ENCODE data around the gene AMBP. TPM values are rescaled to one million over a fixed set of nuclear protein-coding genes. Genes with fewer than 3 reads are reported as not detected.

AMBP gene
- total and polyA plus RNA-seq, 2 of the 13 experiments (the other 11 are each of a cell fraction or from before 2014, with no cell fraction given) = 1,510 to 2,580 TPM

DNA sequence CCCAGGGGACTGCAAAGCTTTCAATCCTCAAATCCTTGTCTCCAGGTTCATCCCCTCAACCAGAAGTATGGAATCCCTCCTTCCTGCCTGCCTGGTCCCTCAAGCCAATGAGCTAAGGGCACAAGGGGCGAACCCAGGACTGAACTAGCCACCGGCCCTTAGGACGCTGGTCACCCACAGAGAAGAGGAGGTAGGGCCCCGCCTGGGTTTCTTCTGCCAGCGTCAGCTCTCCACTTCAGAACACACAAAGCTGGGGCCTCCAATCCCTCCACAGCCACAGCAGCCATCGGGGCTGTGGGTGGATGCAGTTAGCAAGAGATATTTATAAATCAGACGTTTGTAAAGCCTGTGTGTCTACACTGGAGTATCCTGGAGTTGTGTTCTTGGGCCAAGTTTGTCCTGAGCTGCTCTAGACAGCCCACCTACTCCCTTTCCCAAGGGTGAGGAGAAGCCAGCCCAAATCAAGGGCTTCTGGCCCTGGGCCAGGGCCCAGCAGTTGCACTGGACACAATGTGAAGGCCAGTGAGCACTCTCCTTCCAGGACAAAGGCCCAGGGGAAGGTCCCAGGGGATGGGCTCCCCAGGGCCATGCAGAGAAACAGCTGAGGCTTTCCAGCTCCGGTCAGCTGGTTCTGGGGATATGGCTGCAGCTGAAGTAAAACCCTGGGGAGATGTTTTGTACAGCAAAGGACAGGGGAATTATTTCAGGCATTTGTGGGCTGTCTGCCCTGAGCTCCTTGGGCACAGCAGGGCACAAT, 18.9 kb downstream of the AMBP start (continued):
- TF ChIP-seq MTA3 (CRISPR knock-in tag; IDR thresholded peaks at IDR 0.05) = no peak
- peak; percentile 55; the same call in 1 of the 2 replicates for TF ChIP-seq ARNT2 (CRISPR knock-in tag; IDR thresholded peaks at IDR 0.05; ENCODE audit: low read depth)
- TF ChIP-seq, protein P1, sequence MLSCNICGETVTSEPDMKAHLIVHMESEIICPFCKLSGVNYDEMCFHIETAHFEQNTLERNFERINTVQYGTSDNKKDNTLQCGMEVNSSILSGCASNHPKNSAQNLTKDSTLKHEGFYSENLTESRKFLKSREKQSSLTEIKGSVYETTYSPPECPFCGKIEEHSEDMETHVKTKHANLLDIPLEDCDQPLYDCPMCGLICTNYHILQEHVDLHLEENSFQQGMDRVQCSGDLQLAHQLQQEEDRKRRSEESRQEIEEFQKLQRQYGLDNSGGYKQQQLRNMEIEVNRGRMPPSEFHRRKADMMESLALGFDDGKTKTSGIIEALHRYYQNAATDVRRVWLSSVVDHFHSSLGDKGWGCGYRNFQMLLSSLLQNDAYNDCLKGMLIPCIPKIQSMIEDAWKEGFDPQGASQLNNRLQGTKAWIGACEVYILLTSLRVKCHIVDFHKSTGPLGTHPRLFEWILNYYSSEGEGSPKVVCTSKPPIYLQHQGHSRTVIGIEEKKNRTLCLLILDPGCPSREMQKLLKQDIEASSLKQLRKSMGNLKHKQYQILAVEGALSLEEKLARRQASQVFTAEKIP (CRISPR knock-in tag; IDR thresholded peaks at IDR 0.05; ENCODE audit: borderline replicate concordance) = no peak
- TF ChIP-seq, protein P2, sequence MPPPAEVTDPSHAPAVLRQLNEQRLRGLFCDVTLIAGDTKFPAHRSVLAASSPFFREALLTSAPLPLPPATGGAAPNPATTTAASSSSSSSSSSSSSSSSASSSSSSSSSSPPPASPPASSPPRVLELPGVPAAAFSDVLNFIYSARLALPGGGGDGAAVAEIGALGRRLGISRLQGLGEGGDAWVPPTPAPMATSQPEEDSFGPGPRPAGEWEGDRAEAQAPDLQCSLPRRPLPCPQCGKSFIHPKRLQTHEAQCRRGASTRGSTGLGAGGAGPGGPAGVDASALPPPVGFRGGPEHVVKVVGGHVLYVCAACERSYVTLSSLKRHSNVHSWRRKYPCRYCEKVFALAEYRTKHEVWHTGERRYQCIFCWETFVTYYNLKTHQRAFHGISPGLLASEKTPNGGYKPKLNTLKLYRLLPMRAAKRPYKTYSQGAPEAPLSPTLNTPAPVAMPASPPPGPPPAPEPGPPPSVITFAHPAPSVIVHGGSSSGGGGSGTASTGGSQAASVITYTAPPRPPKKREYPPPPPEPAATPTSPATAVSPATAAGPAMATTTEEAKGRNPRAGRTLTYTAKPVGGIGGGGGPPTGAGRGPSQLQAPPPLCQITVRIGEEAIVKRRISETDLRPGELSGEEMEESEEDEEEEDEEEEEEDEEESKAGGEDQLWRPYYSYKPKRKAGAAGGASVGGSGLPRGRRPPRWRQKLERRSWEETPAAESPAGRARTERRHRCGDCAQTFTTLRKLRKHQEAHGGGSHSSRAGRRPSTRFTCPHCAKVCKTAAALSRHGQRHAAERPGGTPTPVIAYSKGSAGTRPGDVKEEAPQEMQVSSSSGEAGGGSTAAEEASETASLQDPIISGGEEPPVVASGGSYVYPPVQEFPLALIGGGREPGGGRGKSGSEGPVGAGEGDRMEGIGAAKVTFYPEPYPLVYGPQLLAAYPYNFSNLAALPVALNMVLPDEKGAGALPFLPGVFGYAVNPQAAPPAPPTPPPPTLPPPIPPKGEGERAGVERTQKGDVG (CRISPR knock-in tag; IDR thresholded peaks at IDR 0.05; ENCODE audit: borderline replicate concordance) = no peak; the same call in 1 of the 2 replicates
- no peak for TF ChIP-seq NFYC (CRISPR knock-in tag; IDR thresholded peaks at IDR 0.05)
- TF ChIP-seq, protein P3, sequence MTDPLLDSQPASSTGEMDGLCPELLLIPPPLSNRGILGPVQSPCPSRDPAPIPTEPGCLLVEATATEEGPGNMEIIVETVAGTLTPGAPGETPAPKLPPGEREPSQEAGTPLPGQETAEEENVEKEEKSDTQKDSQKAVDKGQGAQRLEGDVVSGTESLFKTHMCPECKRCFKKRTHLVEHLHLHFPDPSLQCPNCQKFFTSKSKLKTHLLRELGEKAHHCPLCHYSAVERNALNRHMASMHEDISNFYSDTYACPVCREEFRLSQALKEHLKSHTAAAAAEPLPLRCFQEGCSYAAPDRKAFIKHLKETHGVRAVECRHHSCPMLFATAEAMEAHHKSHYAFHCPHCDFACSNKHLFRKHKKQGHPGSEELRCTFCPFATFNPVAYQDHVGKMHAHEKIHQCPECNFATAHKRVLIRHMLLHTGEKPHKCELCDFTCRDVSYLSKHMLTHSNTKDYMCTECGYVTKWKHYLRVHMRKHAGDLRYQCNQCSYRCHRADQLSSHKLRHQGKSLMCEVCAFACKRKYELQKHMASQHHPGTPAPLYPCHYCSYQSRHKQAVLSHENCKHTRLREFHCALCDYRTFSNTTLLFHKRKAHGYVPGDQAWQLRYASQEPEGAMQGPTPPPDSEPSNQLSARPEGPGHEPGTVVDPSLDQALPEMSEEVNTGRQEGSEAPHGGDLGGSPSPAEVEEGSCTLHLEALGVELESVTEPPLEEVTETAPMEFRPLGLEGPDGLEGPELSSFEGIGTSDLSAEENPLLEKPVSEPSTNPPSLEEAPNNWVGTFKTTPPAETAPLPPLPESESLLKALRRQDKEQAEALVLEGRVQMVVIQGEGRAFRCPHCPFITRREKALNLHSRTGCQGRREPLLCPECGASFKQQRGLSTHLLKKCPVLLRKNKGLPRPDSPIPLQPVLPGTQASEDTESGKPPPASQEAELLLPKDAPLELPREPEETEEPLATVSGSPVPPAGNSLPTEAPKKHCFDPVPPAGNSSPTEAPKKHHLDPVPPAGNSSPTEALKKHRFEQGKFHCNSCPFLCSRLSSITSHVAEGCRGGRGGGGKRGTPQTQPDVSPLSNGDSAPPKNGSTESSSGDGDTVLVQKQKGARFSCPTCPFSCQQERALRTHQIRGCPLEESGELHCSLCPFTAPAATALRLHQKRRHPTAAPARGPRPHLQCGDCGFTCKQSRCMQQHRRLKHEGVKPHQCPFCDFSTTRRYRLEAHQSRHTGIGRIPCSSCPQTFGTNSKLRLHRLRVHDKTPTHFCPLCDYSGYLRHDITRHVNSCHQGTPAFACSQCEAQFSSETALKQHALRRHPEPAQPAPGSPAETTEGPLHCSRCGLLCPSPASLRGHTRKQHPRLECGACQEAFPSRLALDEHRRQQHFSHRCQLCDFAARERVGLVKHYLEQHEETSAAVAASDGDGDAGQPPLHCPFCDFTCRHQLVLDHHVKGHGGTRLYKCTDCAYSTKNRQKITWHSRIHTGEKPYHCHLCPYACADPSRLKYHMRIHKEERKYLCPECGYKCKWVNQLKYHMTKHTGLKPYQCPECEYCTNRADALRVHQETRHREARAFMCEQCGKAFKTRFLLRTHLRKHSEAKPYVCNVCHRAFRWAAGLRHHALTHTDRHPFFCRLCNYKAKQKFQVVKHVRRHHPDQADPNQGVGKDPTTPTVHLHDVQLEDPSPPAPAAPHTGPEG (CRISPR knock-in tag; IDR thresholded peaks at IDR 0.05) = no peak
- TF ChIP-seq GPBP1L1 (CRISPR knock-in tag; IDR thresholded peaks at IDR 0.05) = no peak
- no peak for TF ChIP-seq ZNF10 (CRISPR knock-in tag; IDR thresholded peaks at IDR 0.05; ENCODE audit: borderline replicate concordance, low read depth)
- no peak for TF ChIP-seq MTA1 (CRISPR knock-in tag; IDR thresholded peaks at IDR 0.05; ENCODE audit: borderline replicate concordance)
- no peak for TF ChIP-seq SRF (IDR thresholded peaks at IDR 0.05; ENCODE audit: low read depth, low read length)
- TF ChIP-seq SNAI1 (CRISPR knock-in tag; IDR thresholded peaks at IDR 0.05; ENCODE audit: borderline replicate concordance) = no peak
- no peak for TF ChIP-seq CENPX (CRISPR knock-in tag; IDR thresholded peaks at IDR 0.05)
- TF ChIP-seq ZBTB39 (CRISPR knock-in tag; IDR thresholded peaks at IDR 0.05) = no peak
